Spinal cord (tissue), 10 donors: Measurements from ENCODE around the gene CTBP2. TPM values are rescaled to one million over a fixed set of nuclear protein-coding genes. Genes with fewer than 3 reads are reported as not detected.
"Not testable (repeated sequence)": the region's sequence is repeated elsewhere in the genome, so short reads cannot be mapped to it uniquely, and the experiment has no call there.

Experiments used
- DNase-seq, 6 donors: peaks; one replicate each; pipeline versions ENCODE4 v3.0.0 to v3.0.0-alpha.2; 2013 to 2015; ENCODE audit warnings: low spot score in 6 of 6, low read depth in 4 of 6
- H3K27ac ChIP-seq: one replicate; pipeline ENCODE4 v1.5.1; 2013; ENCODE audit warnings: low read depth, low read length, control low read depth
- H3K27me3 ChIP-seq: one replicate; pipeline ENCODE4 v1.6.1; 2013; ENCODE audit warnings: low read length; ENCODE audit not compliant: control insufficient read depth, insufficient read depth
- H3K36me3 ChIP-seq: one replicate; pipeline ENCODE4 v1.6.1; 2013; ENCODE audit warnings: low read length; ENCODE audit not compliant: control insufficient read depth, insufficient read depth
- H3K4me1 ChIP-seq: one replicate; pipeline ENCODE4 v1.6.1; 2013; ENCODE audit warnings: low read length; ENCODE audit not compliant: control insufficient read depth, insufficient read depth
- H3K4me3 ChIP-seq: one replicate; pipeline ENCODE4 v1.5.1; 2013; ENCODE audit warnings: low read depth, low read length, control low read depth
- H3K9me3 ChIP-seq: one replicate; pipeline ENCODE4 v1.6.1; 2013; ENCODE audit warnings: low read length; ENCODE audit not compliant: control insufficient read depth, insufficient read depth
- WGBS: methylation state at CpG from one replicate; pipeline ENCODE4 v1.1.5; 2013; ENCODE audit warnings: missing lambda C conversion rate; ENCODE audit not compliant: insufficient coverage; 5-methylcytosine and 5-hydroxymethylcytosine counted together
- polyA plus RNA-seq, 2 donors: library from polyadenylated mRNA; unstranded; fragments of 120-200 nt; gene quantifications; one replicate each; pipeline ENCODE4 v1.2.1, GENCODE V29; 2013; ENCODE audit not compliant: insufficient read length in 2 of 2
- total RNA-seq, 2 donors: library from RNA; depleted of rRNA in 1 of 2; stranded (reverse); fragments of 120-200 nt in 1 of 2; fragments of >200 nt in 1 of 2; gene quantifications; one replicate each; pipeline versions ENCODE4 v1.2.3 to v1.2.4, GENCODE V29; 2013 to 2014
- donor health status: healthy.

Gene CTBP2
- total and polyA plus RNA-seq, 4 donors, result 44.2 to 96.2 (median 83.9) TPM

- 86% methylated on average over 5 of the region's 6 CpGs for WGBS
- H3K27ac ChIP-seq, result no peak overlapping the region
Measured at GRCh38 chr10:125187238-125188194, 27.2 kb upstream of the CTBP2 start.

GRCh38 chr10:125186431-125187170 lies 26.2 kb upstream of the CTBP2 start:
- Histone ChIP-seq H3K4me3 (no peak overlapping the region), H3K27ac (no peak overlapping the region), H3K36me3 (no peaks in the 10 kb centered on the region), H3K4me1 (peaks cover 24% of the 10 kb centered on the region), H3K27me3 (no peaks in the 10 kb centered on the region), H3K9me3 (peaks cover 2% of the 10 kb centered on the region)
- WGBS, result 73% methylated on average over 15 of the region's 18 CpGs
- DNase-seq, result no peak

More at GRCh38 chr10:125187238-125188194, 27.2 kb upstream of the CTBP2 start:
- Histone ChIP-seq H3K9me3 (peaks cover 2% of the 10 kb centered on the region), H3K4me3 (no peak overlapping the region), H3K36me3 (no peaks in the 10 kb centered on the region), H3K4me1 (peaks cover 24% of the 10 kb centered on the region), H3K27me3 (no peaks in the 10 kb centered on the region)
- no peak for DNase-seq

- H3K27ac ChIP-seq, DNase-seq, H3K36me3 ChIP-seq, H3K9me3 ChIP-seq, H3K4me1 ChIP-seq, H3K27me3 ChIP-seq, H3K4me3 ChIP-seq: not testable (repeated sequence)
- WGBS, result no CpG with 5 or more reads among the region's 3 CpGs
Measured at GRCh38 chr10:125179107-125179506, 18.7 kb upstream of the CTBP2 start.

DNA sequence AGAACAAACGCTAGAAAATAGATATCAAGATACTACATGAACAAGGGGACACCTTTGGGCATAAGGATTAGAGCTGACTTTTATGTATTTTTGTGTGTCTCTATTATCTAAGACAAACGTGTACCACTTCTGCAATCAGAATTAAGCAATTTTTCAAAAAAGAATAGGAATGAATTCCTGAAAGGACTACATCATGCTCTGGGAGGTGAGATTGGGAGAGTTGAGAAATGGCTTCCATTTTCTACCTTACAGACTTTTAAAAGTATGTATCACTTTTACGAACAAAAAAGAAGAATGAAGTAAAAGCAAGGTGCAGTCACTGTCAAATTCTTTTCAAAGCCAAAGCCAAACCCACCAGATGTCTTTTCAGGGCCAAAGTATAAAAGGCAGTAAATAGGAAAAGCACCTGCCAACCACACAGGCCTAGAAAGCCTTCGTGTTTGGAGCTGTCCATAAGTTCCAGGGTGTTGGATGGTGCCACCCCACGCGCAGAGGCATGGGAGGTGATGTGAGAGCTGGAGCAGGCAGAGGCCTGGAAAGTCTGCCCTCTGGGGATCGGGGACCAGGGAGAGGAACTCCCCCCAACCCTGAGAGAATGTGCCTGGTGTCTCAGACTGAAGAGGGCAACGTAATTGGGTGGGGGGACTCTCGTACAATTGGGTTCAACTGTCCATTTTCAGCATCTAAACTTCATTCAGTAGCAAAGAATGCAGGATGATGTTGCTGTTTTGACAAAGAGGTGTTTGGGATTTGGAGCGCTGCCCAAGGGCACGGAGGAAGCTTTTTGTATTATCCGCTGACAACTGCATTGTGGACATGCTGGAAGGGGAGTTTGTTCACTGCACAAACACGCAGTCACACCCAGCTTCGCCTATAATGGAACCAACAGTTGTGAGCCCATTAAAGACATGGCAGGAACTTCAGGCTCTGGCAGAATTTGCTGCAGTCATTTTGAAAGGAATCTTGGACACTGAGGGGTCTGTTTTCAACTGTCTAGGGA lies 17.6 kb upstream of the CTBP2 start:
- H3K4me1 ChIP-seq, result no peaks in the 10 kb centered on the region
- no peaks in the 10 kb centered on the region for H3K9me3 ChIP-seq

DNA sequence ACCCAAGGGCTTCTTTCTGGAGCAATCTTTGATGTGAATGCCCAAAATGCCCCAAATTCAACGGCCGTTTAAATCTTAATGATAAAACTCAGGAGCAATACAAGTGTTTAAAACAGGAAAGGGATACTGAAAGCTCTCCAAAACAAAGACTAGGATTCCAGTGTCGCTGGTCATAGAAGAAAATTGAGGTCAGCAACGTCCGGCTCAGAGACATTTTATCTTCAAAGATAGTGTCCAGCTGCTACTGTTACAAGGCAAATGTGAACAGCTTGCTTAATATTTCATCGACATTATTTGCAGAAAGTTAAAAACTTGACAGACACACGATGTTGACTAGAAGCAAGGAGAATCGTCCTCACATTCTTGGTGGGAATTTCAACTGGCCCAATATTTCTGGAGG lies 15.4 kb upstream of the CTBP2 start:
- no peak overlapping the region for H3K4me3 ChIP-seq
- no peak overlapping the region for H3K27ac ChIP-seq
- H3K36me3 ChIP-seq, result no peaks in the 10 kb centered on the region
- WGBS, result 68% methylated on average over 6 of the region's 8 CpGs
- H3K9me3 ChIP-seq, result no peaks in the 10 kb centered on the region
- no peak for DNase-seq
- no peaks in the 10 kb centered on the region for H3K27me3 ChIP-seq
- no peaks in the 10 kb centered on the region for H3K4me1 ChIP-seq

More for the DNA sequence above, 17.6 kb upstream of the CTBP2 start:
- Histone ChIP-seq H3K27ac (no peak overlapping the region), H3K36me3 (no peaks in the 10 kb centered on the region), H3K4me3 (no peak overlapping the region), H3K27me3 (no peaks in the 10 kb centered on the region)
- 44% methylated on average over 9 of the region's 14 CpGs for WGBS
- DNase-seq, result no peak

DNA sequence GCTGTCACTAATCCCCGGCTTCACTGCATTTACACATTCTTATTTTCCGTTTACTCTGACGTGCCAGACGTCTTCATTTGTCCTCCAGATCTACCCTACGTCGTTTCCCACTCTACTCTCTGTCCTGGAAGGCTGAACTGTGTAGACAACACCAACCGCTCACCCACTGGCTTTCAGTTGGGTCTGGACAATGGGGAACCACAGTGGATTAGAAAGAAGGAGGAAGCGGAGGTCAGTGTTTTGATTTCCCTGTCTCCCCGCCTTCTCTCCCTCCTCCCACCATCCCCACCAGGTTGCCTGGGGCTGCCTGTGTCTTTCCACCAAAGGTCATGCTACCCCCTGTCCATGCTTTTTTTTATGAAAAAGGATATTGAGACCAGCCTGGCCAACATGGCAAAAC lies 14.0 kb upstream of the CTBP2 start:
- H3K36me3 ChIP-seq, result no peaks in the 10 kb centered on the region
- no peaks in the 10 kb centered on the region for H3K4me1 ChIP-seq
- DNase-seq, result no peak
- 74% methylated on average over 4 of the region's 9 CpGs for WGBS
- H3K27me3 ChIP-seq, result no peaks in the 10 kb centered on the region
- no peak overlapping the region for H3K27ac ChIP-seq
- H3K4me3 ChIP-seq, result no peak overlapping the region
- H3K9me3 ChIP-seq, result no peaks in the 10 kb centered on the region

GRCh38 chr10:125172694-125173093 lies 12.3 kb upstream of the CTBP2 start:
- no peak for DNase-seq
- Histone ChIP-seq H3K27me3 (no peaks in the 10 kb centered on the region), H3K9me3 (no peaks in the 10 kb centered on the region), H3K4me1 (no peaks in the 10 kb centered on the region), H3K27ac (no peak overlapping the region), H3K4me3 (no peak overlapping the region), H3K36me3 (no peaks in the 10 kb centered on the region)
- 97% methylated on average over 8 of the region's 9 CpGs for WGBS

DNA sequence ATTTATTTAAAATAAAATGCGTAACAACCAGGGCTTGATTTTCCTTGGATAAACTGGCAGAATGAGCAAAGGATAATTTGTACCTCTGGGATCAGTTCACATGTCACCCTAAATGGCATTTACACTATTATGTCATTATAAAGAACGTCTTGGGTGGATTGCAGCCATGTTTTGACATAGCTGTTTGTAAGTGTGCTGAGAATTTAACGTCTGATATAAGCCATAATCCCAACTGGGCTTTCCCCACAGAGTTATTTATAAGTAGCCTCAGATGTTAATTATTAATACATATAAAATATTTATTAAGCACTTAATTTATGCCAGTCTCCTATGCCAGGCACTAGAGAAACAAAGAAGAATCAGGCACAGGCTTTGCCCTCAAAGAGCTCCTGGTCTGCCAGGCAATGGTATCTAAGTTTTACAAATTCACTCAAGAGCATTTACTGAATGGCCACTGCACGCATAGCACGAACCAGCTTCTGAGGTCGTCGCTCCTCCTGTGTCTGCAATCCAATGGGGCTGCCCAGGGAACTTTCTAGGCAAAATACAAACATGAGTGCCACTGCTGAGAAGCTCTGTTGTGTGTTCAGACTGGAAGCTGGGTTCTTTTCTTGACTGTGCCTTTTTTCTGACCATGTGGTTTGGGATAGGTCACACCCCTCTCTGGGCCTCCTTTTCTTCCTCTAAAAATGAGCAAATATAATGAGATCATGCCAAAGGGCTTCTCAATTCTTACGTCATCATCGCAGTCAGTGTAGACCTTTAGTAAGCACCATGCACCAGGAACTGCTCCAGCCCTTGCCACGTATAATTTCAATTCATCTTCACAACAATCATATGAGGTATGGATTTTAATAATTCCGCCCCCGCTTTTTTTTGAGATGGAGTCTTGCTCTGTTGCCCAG lies 11.3 kb upstream of the CTBP2 start:
- H3K27me3 ChIP-seq, result no peaks in the 10 kb centered on the region
- no peak for DNase-seq
- H3K27ac ChIP-seq, result no peak overlapping the region
- H3K9me3 ChIP-seq, result no peaks in the 10 kb centered on the region
- WGBS, result no CpG with 5 or more reads among the region's 12 CpGs
- H3K36me3 ChIP-seq, result no peaks in the 10 kb centered on the region
- H3K4me1 ChIP-seq, result no peaks in the 10 kb centered on the region
- H3K4me3 ChIP-seq, result no peak overlapping the region
